Neural cell (in vitro differentiated cells): ENCODE measurements around the gene APP.

Source experiments
- MXI1 ChIP-seq: fragments of 450-650 bp; conservative IDR thresholded peaks from 2 replicates; pipeline ENCODE4 v1.6.1; 2014; ENCODE audit warnings: antibody characterized with exemption, mild to moderate bottlenecking; ENCODE audit not compliant: poor library complexity, severe bottlenecking
- POLR2AphosphoS5 ChIP-seq: IDR thresholded peaks from 2 replicates; pipeline ENCODE4 v1.6.1; 2012

- TF ChIP-seq MXI1 = no peak
- no peak for TF ChIP-seq POLR2AphosphoS5
These were observed 298.3 kb downstream of the APP start for GRCh38 chr21:25872271-25872670.
